B cell (primary cell): Measurements from ENCODE around the gene LAX1. TPM values are rescaled to one million over a fixed set of nuclear protein-coding genes. Genes with fewer than 3 reads are reported as not detected.

Source experiments
- ATAC-seq: fragments of 200-7000 bp; cut with Tn5 transposase; one replicate; pipeline ENCODE4 v1.10.0; 2021; ENCODE audit warnings: low read depth, mild to moderate bottlenecking, moderate number of reproducible peaks, moderate library complexity
- CTCF ChIA-PET: fragments of 350-600 bp; sonication (Branson Sonifier 250); formaldehyde crosslinking; loops from one replicate; lab custom pipeline; 2021; ENCODE audit warnings: antibody characterized with exemption, inconsistent platforms; lab: Charles Lee
- POLR2A ChIA-PET: fragments of 350-600 bp; sonication (Branson Sonifier 250); formaldehyde crosslinking; loops from one replicate; lab custom pipeline; 2021; ENCODE audit warnings: antibody characterized with exemption; lab: Charles Lee
- DNase-seq: peaks from one replicate; pipeline ENCODE4 v3.0.0; 2013
- H2AFZ ChIP-seq: 2 replicates; pipeline ENCODE4 v1.6.1; 2012; ENCODE audit warnings: mild to moderate bottlenecking, low read depth, low read length; ENCODE audit not compliant: insufficient read depth, poor library complexity, severe bottlenecking
- H3K27ac ChIP-seq, 2 donors: 1 replicate in 1 of 2; 2 replicates in 1 of 2; pipeline ENCODE4 v1.5.1; 2012 to 2013; ENCODE audit warnings: low read length in 2 of 2, mild to moderate bottlenecking in 2 of 2, moderate library complexity in 1 of 2
- H3K27me3 ChIP-seq, 4 experiments: fragments of 200-600 bp in 1 of 4; sonication (generic) in 1 of 4; replicated peaks in 1 of 4; 1 replicate in 2 of 4; 2 replicates in 2 of 4; pipeline versions ENCODE4 v1.6.1 to v1.7.0; 2013 to 2016; ENCODE audit warnings: low read length in 3 of 4, mild to moderate bottlenecking in 2 of 4, mixed read lengths in 1 of 4, moderate library complexity in 1 of 4; ENCODE audit not compliant: insufficient read depth in 4 of 4, control insufficient read depth in 3 of 4; ENCODE audit errors: control extremely low read depth in 1 of 4
- H3K36me3 ChIP-seq, 2 experiments: replicated peaks in 1 of 2; 1 replicate in 1 of 2; 2 replicates in 1 of 2; pipeline versions ENCODE4 v1.6.1 to v1.7.1; 2013; ENCODE audit warnings: low read length in 1 of 2; ENCODE audit not compliant: insufficient read depth in 2 of 2, control insufficient read depth in 1 of 2; ENCODE audit errors: control extremely low read depth in 1 of 2, extremely low read depth in 1 of 2
- H3K4me1 ChIP-seq, 2 donors: fragments of 200-600 bp in 1 of 2; sonication (generic) in 1 of 2; 1 replicate in 1 of 2; 2 replicates in 1 of 2; pipeline versions ENCODE4 v1.5.1 to v1.6.1; 2013 to 2017; ENCODE audit warnings: low read length in 2 of 2; ENCODE audit not compliant: control insufficient read depth in 2 of 2, insufficient read depth in 2 of 2
- H3K4me2 ChIP-seq: replicated peaks from 2 replicates; pipeline ENCODE3; 2012; ENCODE audit warnings: mild to moderate bottlenecking, low read depth, low read length; ENCODE audit not compliant: poor library complexity, severe bottlenecking
- H3K4me3 ChIP-seq, 5 experiments: fragments of 200-600 bp in 1 of 5; sonication (generic) in 1 of 5; 1 replicate in 3 of 5; 2 replicates in 2 of 5; pipeline versions ENCODE4 v1.5.1 to v1.7.0; 2011 to 2016; ENCODE audit warnings: low read length in 4 of 5, mild to moderate bottlenecking in 4 of 5, low read depth in 2 of 5, control low read depth in 1 of 5, moderate library complexity in 1 of 5; ENCODE audit not compliant: insufficient read depth in 1 of 5; ENCODE audit errors: control extremely low read depth in 1 of 5, extremely low read depth in 1 of 5
- H3K79me2 ChIP-seq: fragments of 200-600 bp; sonication (generic); one replicate; pipeline ENCODE4 v1.6.0; 2016; ENCODE audit warnings: low read length; ENCODE audit not compliant: control insufficient read depth, insufficient read depth
- H3K9ac ChIP-seq: fragments of 200-600 bp; sonication (generic); 2 replicates; pipeline ENCODE4 v1.6.1; 2017; ENCODE audit warnings: mild to moderate bottlenecking, low read length, moderate library complexity
- H3K9me3 ChIP-seq, 3 donors: one replicate each; pipeline versions ENCODE4 v1.6.1 to v1.7.1; 2013; ENCODE audit warnings: low read length in 2 of 3; ENCODE audit not compliant: control insufficient read depth in 2 of 3, insufficient read depth in 1 of 3; ENCODE audit errors: control extremely low read depth in 1 of 3
- H4K20me1 ChIP-seq: 2 replicates; pipeline ENCODE4 v1.6.0; 2012; ENCODE audit warnings: mild to moderate bottlenecking, low read length; ENCODE audit not compliant: insufficient read depth, control insufficient read depth, poor library complexity, severe bottlenecking
- H3K27ac Mint-ChIP-seq: one replicate; pipeline ENCODE4 v1.8.0; 2021; ENCODE audit warnings: mixed read lengths
- H3K27me3 Mint-ChIP-seq: one replicate; pipeline ENCODE4 v1.8.0; 2021; ENCODE audit warnings: mixed read lengths
- H3K4me1 Mint-ChIP-seq: one replicate; pipeline ENCODE4 v1.8.0; 2021; ENCODE audit warnings: mixed read lengths
- H3K4me3 Mint-ChIP-seq: one replicate; pipeline ENCODE4 v1.8.0; 2021; ENCODE audit warnings: mixed read lengths
- H3K9me3 Mint-ChIP-seq: one replicate; pipeline ENCODE4 v1.8.0; 2022; ENCODE audit warnings: mixed read lengths; ENCODE audit not compliant: insufficient read depth
- CTCF ChIP-seq: fragments of 200-600 bp; IDR thresholded peaks from one replicate; pipeline ENCODE4 v1.8.0; 2022; ENCODE audit warnings: antibody characterized with exemption, mild to moderate bottlenecking
- EZH2 ChIP-seq: IDR thresholded peaks from 2 replicates; pipeline ENCODE4 v1.6.1; 2012; ENCODE audit warnings: borderline replicate concordance, low read depth, mild to moderate bottlenecking, moderate library complexity, low read length; ENCODE audit not compliant: insufficient read depth, poor library complexity, severe bottlenecking
- WGBS: methylation state at CpG from one replicate; pipeline ENCODE4 v1.1.5; 2013; ENCODE audit warnings: missing lambda C conversion rate; ENCODE audit not compliant: insufficient coverage; 5-methylcytosine and 5-hydroxymethylcytosine counted together
- intact Hi-C: fragments of 100-400 bp; cut with micrococcal nuclease; formaldehyde crosslinking; loops from one replicate; pipeline ENCODE4 v1.10.0; 2022
- polyA plus RNA-seq: library from polyadenylated mRNA; depleted of rRNA; stranded (reverse); fragments of >200 nt; gene quantifications from 2 replicates; pipeline ENCODE4 v1.2.3, GENCODE V29; 2012
- total RNA-seq, 2 donors: library from RNA; stranded (reverse); fragments of 120-200 nt in 1 of 2; gene quantifications; 1 replicate in 1 of 2; 2 replicates in 1 of 2; pipeline versions ENCODE4 v1.2.3 to v1.2.4, GENCODE V29; 2013 to 2022

LAX1 gene
- total and polyA plus RNA-seq, 2 donors (not counting 1 experiment from before 2014, with no cell fraction given) = 11.3 to 20.5 TPM

GRCh38 chr1:203789966-203790365, 25.0 kb downstream of the LAX1 start:
- peaks cover 3% of the 10 kb centered on the region for H3K4me1 Mint-ChIP-seq
- no peak overlapping the region for H3K4me2 ChIP-seq
- H3K4me3 ChIP-seq = no peak overlapping the region
- POLR2A ChIA-PET = no interaction called here
- no peaks in the 10 kb centered on the region for H3K27me3 Mint-ChIP-seq
- no peak overlapping the region for H3K9ac ChIP-seq
- H4K20me1 ChIP-seq = no peaks in the 10 kb centered on the region
- H3K36me3 ChIP-seq = no peaks in the 10 kb centered on the region
- TF ChIP-seq CTCF = no peak
- no peak for TF ChIP-seq EZH2
- H3K4me1 ChIP-seq = peaks cover 3% of the 10 kb centered on the region in 2 donors
- no peaks in the 10 kb centered on the region for H3K79me2 ChIP-seq
- no peaks in the 10 kb centered on the region for H3K27me3 ChIP-seq
- CTCF ChIA-PET = interaction anchor here (1.0 kb wide), 1 partner anchor 10 kb away, joined by 3 read pairs; no protein-coding TSS in a partner anchor
- intact Hi-C loops = loop anchor here (10.0 kb wide), 2 partner anchors 765 to 835 kb away; partner anchors contain the start of genes ADIPOR1 and PPFIA4
- H3K9me3 ChIP-seq = no peaks in the 10 kb centered on the region
- no peak overlapping the region for H3K4me3 Mint-ChIP-seq
- no peak overlapping the region for H2AFZ ChIP-seq
- H3K9me3 Mint-ChIP-seq = no peaks in the 10 kb centered on the region
- DNase-seq (no peak), ATAC-seq (no peak)
- no peak overlapping the region for H3K27ac Mint-ChIP-seq
- H3K27ac ChIP-seq = no peak overlapping the region
- WGBS = 70% methylated on average over 2 of the region's 3 CpGs

DNA sequence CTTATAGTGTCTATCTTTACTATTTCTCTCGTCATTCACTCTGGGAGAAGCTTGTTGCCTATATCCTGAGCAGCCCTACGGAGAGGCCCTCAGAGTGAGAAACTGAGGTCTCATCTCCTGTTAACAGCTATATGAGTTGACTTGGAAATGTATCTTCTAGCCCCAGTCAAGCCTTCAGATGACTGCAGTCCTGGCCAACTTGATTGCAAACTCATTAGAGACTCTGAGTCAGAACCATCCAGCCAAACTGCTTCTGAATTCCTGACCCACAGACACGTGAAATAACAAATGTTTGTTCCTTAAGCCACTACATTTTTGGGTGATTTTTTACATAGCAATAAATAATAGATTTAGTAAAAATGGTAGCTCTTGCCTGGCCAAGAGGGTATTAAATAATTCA, 26.5 kb downstream of the LAX1 start:
- ATAC-seq (no peak), DNase-seq (no peak)
- intact Hi-C loops = loop anchor here (10.0 kb wide), 2 partner anchors 767 to 837 kb away; partner anchors contain the start of genes ADIPOR1 and PPFIA4
- POLR2A ChIA-PET = no interaction called here
- no peaks in the 10 kb centered on the region for H4K20me1 ChIP-seq
- peaks cover 5 to 6% of the 10 kb centered on the region in 2 donors for H3K4me1 ChIP-seq
- no peak for TF ChIP-seq EZH2
- no peak for TF ChIP-seq CTCF
- Mint-ChIP-seq H3K4me1 (peaks cover 14% of the 10 kb centered on the region), H3K27ac (no peak overlapping the region), H3K4me3 (no peak overlapping the region), H3K27me3 (no peaks in the 10 kb centered on the region), H3K9me3 (no peaks in the 10 kb centered on the region)
- H3K4me3 ChIP-seq = no peak overlapping the region
- no peaks in the 10 kb centered on the region for H3K9me3 ChIP-seq
- H2AFZ ChIP-seq = no peak overlapping the region
- no peak overlapping the region for H3K27ac ChIP-seq
- WGBS = no CpG with 5 or more reads among the region's 3 CpGs
- no peak overlapping the region for H3K4me2 ChIP-seq
- H3K79me2 ChIP-seq = peaks cover 10% of the 10 kb centered on the region
- H3K36me3 ChIP-seq = no peaks in the 10 kb centered on the region
- no peak overlapping the region for H3K9ac ChIP-seq
- CTCF ChIA-PET = interaction anchor here (0.7 to 0.9 kb wide), 3 partner anchors 14 to 287 kb away, joined by 3 to 5 read pairs (median 4); no protein-coding TSS in a partner anchor
- no peaks in the 10 kb centered on the region for H3K27me3 ChIP-seq
